ENCODE measurements around the gene SQOR.

GRCh38 chr15:45669422-45669821 lies 34.6 kb downstream of the SQOR start:
- TF ChIP-seq CTCF (IDR thresholded peaks at IDR 0.05) (no peak), POLR2A (IDR thresholded peaks at IDR 0.05) (no peak)
